ENCODE results near the gene PKD1. TPM values are rescaled to one million over a fixed set of nuclear protein-coding genes. Genes with fewer than 3 reads are reported as not detected.

The PKD1 gene
- total RNA-seq, 2 experiments from 2014 or later = 63.3 to 68.9 TPM

DNA sequence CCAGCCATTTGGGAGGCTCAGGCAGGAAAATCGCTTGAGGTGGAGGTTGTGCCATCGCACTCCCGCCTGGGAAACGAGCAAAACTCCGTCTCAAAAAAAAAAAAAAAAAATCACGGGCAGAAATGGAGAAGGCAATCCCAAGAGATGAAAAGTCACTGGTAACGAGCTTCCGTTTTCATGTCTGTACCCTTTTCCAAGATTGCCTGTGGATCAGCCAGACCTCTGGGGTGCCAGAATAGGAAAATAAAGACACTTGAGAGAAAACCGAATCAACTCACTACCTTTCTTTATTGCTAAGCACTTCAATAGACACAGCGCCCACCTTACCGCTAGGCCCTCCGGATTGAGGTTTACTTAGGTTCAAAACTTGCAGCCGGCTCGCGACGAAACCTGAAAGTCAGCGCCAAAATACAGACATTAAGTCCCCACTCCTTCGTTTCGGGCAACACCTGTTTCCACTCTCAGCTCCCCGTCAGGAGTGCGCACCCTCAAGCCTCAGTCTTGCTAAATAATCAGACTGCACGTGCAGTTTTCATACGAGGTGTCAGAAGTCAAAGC, 18.9 kb upstream of the PKD1 start:
- Mint-ChIP-seq H3K36me3 (ENCODE audit: low read depth) (peaks cover 42% of the 10 kb centered on the region), H3K9me3 (no peaks in the 10 kb centered on the region), H3K4me1 (ENCODE audit: low read depth) (peaks cover 45% of the 10 kb centered on the region), H3K4me3 (peak overlapping the region; percentile 90), H3K27ac (peak overlapping the region; percentile 78), H3K27me3 (ENCODE audit: low read depth) (no peaks in the 10 kb centered on the region)
- intact Hi-C loops (cut with micrococcal nuclease) = loop anchor here (1.0 to 10.0 kb wide), 14 partner anchors 51 to 842 kb away; partner anchors contain the start of genes CCNF, E4F1, ECI1 and MLST8
- CTCF ChIA-PET = interaction anchor here (1.0 to 1.4 kb wide), 3 partner anchors 14 to 132 kb away, joined by 3 to 4 read pairs (median 3); no protein-coding TSS in a partner anchor
- no peak for DNase-seq

DNA sequence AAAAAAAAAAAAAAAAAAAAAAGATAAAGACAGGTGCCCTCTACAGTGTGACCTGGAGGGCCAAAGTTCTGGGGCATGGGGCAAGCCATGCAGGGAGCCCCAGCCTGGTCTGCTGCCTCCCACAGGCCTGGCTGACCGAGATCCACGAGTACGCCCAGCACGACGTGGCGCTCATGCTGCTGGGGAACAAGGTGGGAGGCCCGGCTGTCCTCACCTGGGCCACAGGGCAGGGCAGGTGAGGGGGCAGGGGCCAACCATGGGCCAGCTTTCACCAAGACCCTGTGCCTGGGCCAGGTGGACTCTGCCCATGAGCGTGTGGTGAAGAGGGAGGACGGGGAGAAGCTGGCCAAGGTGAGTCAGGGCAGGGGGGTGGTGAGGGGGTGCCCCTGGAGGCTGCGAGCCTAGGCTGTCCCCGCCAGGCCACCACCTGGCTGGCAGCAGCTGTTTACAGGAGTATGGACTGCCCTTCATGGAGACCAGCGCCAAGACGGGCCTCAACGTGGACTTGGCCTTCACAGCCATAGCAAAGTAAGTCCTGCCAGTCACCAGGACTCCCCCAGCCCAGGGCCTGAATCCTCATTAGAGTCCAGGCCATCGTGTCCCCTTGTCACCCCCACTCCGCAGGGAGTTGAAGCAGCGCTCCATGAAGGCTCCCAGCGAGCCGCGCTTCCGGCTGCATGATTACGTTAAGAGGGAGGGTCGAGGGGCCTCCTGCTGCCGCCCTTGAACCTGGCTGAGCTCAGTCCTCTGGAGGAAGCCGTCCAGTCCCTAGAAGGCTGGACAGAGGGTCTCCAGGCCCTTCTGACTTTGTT, 17.2 kb upstream of the PKD1 start:
- H3K36me3 Mint-ChIP-seq (ENCODE audit: low read depth) = peaks cover 42% of the 10 kb centered on the region
- intact Hi-C loops (cut with micrococcal nuclease) = loop anchor here (10.0 kb wide), 2 partner anchors 298 to 752 kb away; no protein-coding TSS in a partner anchor
- no peaks in the 10 kb centered on the region for H3K27me3 Mint-ChIP-seq (ENCODE audit: low read depth)
- CTCF ChIA-PET = interaction anchor here (0.6 to 3.2 kb wide), 3 partner anchors 12 to 157 kb away, joined by 3 to 20 read pairs (median 4); no protein-coding TSS in a partner anchor
- H3K9me3 Mint-ChIP-seq = no peaks in the 10 kb centered on the region
- DNase-seq = no peak
- peak overlapping the region; percentile 90 for H3K4me3 Mint-ChIP-seq
- peak overlapping the region; percentile 68 for H3K27ac Mint-ChIP-seq
- H3K4me1 Mint-ChIP-seq (ENCODE audit: low read depth) = peaks cover 40% of the 10 kb centered on the region

DNA sequence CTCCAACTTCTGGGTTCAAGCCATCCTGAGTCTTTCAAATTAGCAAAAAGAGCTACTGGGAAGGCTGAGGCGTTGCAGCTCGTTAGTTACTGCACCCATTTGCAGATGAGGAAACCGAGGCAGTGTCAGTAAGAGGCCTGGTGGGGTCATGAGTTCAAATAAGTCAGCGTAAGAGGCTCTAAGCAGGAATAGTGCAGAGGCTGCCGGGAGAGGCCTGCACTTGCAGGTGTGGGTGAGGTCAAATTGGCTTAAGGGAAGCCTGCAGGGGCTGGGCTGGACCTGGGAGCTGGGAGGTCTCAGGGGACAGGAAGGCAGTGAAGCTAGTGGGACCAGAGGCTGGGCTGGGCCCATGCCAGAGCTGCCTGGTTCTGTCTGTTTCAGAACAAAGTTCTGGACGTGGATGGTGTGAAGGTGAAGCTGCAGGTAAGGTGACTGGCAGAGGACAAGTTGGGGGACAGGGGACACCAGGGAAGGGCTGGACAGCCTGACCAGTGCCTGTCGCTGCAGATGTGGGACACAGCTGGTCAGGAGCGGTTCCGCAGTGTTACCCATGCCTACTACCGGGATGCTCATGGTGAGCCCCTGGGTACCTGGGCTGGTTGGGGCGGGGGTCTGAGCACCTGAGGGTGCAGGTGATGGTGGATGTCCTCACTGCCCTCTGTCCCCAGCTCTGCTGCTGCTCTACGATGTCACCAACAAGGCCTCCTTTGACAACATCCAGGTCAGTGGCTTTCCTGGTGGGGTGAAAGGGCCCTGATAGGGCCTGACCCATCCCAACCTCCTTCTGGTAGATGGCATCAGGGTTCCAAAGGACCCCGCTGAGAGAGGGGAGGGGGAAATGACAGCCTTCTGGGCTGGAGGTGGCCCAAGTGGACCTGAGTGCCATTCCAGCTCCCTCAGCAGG, 15.7 kb upstream of the PKD1 start:
- intact Hi-C loops (cut with micrococcal nuclease) = loop anchor here (10.0 kb wide), 2 partner anchors 297 to 753 kb away; no protein-coding TSS in a partner anchor
- Mint-ChIP-seq H3K36me3 (ENCODE audit: low read depth) (peaks cover 42% of the 10 kb centered on the region), H3K27ac (no peak overlapping the region), H3K4me1 (ENCODE audit: low read depth) (peaks cover 26% of the 10 kb centered on the region), H3K4me3 (peak overlapping the region; percentile 90), H3K27me3 (ENCODE audit: low read depth) (no peaks in the 10 kb centered on the region), H3K9me3 (no peaks in the 10 kb centered on the region)
- CTCF ChIA-PET = interaction anchor here (0.9 to 3.2 kb wide), 2 partner anchors 11 to 147 kb away, joined by 3 to 20 read pairs; no protein-coding TSS in a partner anchor
- no peak for DNase-seq

DNA sequence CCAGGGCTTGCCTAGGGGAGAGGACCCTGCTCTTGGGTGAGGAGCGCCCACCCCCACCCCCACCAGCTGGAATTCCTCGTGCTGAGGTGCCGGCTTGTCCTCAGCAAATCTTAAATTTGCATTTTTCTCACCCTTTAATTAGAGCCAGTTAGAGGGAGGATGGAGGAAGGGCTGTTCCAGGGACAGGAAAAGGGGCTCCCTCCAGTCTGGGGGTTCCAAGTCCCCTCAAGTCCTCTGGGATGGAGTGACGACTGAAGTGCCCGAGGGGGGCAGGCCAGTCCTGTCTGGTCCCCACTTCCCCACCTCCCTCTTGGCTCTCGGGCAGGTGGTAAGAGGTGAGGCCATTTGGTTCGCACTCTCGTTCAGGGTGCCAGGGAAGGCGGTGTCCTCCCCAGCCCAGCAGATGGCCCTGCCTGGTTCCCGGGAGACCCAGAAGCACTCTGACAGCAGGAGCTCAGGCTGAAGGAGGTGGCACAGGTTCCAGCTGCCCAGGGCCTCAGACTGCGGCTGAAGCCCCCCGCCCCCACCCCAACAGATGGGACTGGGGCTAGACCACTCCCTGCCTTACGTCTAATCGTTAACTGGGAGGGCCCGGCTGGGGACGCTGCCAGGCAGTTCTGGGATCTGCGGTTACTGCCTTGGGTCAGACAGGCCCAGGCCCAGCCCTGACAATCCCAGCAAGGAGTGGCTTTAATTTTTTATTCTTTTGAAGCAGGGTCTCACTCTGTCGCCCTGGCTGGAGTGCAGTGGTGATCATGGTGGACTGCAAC, 14.9 kb upstream of the PKD1 start:
- peaks cover 42% of the 10 kb centered on the region for H3K36me3 Mint-ChIP-seq (ENCODE audit: low read depth)
- no peak overlapping the region for H3K27ac Mint-ChIP-seq
- no peaks in the 10 kb centered on the region for H3K9me3 Mint-ChIP-seq
- H3K27me3 Mint-ChIP-seq (ENCODE audit: low read depth) = no peaks in the 10 kb centered on the region
- no peak for DNase-seq
- peaks cover 23% of the 10 kb centered on the region for H3K4me1 Mint-ChIP-seq (ENCODE audit: low read depth)
- CTCF ChIA-PET = interaction anchor here (3.2 kb wide), 1 partner anchor 10 kb away, joined by 20 read pairs; no protein-coding TSS in a partner anchor
- H3K4me3 Mint-ChIP-seq = peak overlapping the region; percentile 58
- intact Hi-C loops (cut with micrococcal nuclease) = loop anchor here (10.0 kb wide), 2 partner anchors 296 to 754 kb away; no protein-coding TSS in a partner anchor

DNA sequence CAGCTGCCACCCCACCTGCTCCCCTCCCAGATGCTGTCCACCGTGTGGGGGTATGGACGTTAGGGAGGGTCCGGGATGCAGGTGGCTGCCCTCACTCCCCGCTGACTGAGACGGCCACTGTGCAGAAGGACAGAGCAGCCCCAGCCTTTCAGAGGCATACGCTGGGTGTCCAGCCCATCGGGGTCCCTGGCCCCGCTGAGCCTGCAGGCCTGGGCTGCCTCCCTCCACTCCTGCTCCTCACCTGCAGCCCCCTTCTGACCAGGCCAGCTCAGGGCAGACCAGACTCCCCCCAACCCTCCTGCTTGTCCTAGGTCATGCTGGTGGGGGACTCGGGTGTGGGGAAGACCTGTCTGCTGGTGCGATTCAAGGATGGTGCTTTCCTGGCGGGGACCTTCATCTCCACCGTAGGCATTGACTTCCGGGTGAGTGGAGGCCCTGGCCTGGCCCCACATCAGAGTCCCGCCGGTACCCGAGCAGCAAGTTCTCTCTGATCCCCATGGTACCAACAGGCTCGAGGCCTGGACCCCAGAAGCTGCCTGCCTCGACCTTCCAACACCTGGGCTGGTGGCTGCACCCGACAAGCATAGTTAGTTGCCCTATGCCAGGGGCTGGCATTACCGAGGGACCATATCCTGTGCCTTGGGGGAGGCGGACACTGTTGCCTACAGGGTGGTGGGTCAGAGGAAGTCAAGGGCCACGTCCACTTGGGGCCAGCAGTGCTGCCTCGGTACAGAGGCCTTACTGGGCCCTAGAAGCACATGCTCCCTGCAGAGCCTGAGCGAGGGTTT, 14.1 kb upstream of the PKD1 start:
- DNase-seq = no peak
- H3K9me3 Mint-ChIP-seq = no peaks in the 10 kb centered on the region
- no peaks in the 10 kb centered on the region for H3K27me3 Mint-ChIP-seq (ENCODE audit: low read depth)
- peaks cover 23% of the 10 kb centered on the region for H3K4me1 Mint-ChIP-seq (ENCODE audit: low read depth)
- H3K27ac Mint-ChIP-seq = no peak overlapping the region
- CTCF ChIA-PET = interaction anchor here (0.6 to 3.2 kb wide), 2 partner anchors 9 kb away, joined by 4 to 20 read pairs; no protein-coding TSS in a partner anchor
- peaks cover 36% of the 10 kb centered on the region for H3K36me3 Mint-ChIP-seq (ENCODE audit: low read depth)
- intact Hi-C loops (cut with micrococcal nuclease) = loop anchor here (10.0 kb wide), 2 partner anchors 295 to 755 kb away; no protein-coding TSS in a partner anchor
- peak overlapping the region; percentile 9 for H3K4me3 Mint-ChIP-seq

DNA sequence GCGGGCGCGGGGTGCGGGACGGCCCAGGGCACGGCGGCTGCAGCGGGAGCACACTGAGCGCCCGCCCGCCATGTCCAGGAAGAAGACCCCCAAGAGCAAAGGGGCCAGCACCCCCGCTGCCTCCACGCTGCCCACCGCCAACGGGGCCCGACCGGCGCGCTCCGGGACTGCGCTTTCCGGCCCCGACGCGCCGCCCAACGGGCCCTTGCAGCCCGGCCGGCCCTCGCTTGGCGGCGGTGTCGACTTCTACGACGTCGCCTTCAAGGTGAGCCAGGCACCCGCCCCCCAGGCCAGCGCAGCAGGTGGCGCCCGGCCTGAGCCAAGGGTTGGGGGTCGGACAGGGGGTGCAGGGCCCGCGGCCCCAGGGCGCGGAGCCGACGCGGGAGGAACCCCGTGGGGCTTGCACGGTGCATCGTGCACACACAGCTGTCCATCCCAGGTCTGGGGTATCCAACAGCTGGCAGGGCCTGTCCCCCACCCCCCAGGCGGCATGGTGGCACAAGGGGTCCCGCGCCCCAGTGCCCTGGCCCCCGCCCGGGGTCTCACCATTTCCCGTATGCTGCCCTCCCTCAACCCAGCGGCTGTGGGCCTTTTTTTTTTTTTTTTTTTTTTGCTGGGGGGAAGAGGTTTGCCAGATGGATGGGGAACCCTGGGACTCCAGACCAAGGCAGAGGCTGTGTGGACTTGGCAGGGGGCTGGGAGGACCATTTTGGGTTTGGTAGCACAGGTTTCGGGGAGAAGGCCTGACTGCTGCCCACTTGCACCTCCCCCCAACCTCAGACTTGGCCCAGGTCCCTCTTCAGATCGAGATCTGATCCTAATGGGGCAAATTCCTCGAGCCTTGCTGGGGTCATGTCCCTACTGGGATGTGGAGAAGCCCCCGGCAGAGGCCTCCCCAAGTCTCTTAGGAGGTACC, 13.3 kb upstream of the PKD1 start:
- no peaks in the 10 kb centered on the region for H3K27me3 Mint-ChIP-seq (ENCODE audit: low read depth)
- H3K9me3 Mint-ChIP-seq = no peaks in the 10 kb centered on the region
- H3K4me1 Mint-ChIP-seq (ENCODE audit: low read depth) = peaks cover 23% of the 10 kb centered on the region
- intact Hi-C loops (cut with micrococcal nuclease) = no loop called here
- H3K4me3 Mint-ChIP-seq = peak overlapping the region; percentile 21
- DNase-seq = peak; percentile 36
- peaks cover 27% of the 10 kb centered on the region for H3K36me3 Mint-ChIP-seq (ENCODE audit: low read depth)
- CTCF ChIA-PET = interaction anchor here (0.6 kb wide), 1 partner anchor 9 kb away, joined by 4 read pairs; no protein-coding TSS in a partner anchor
- no peak overlapping the region for H3K27ac Mint-ChIP-seq

DNA sequence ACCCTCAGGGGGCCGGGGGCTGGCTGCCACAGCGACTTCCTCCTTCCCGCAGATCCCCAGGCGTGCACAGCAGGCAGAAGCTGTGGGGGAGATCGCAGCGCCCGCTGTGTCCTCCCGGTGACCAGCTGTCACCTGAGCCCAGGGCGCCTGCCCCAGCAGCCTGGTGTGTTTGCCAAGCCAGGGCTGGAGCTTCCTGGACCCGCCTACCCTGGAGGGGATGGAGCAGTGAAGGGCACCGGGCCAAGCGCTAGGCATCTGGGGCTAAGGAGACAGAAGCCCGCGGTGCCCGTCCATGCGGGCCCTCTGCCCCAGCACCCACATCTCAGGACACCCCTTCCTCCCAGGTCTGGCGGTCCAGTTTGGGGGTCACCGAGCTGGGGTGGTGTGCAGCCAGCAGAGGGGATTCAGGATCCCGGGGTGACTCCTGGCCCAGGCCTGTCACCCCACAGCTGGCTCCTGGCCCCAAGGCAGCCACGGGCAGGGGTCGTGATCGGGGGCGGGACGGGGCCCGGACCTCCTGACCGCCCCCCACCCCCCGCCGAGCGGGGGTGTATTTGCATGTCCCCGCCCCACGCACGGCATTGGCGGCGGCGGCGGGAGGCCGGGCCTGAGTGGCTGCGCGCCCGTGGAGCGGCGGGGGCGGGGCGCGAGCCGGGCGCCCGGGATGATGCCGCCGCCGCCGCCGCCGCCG, 12.4 kb upstream of the PKD1 start, which contains the start of gene RAB26:
Gene RAB26, plus strand, starts transcription at position 645 of the 691 bp plus-strand sequence. CDS start 159 bp downstream, outside the sequence.
- intact Hi-C loops (cut with micrococcal nuclease) = no loop called here
- Mint-ChIP-seq H3K27ac (no peak within 1 kb of the TSS), H3K9me3 (no peaks in the 10 kb centered on the region), H3K4me3 (peak within 1 kb of the TSS; percentile 21), H3K4me1 (ENCODE audit: low read depth) (peaks cover 19% of the 10 kb centered on the region), H3K36me3 (ENCODE audit: low read depth) (peaks cover 19% of the 10 kb centered on the region), H3K27me3 (ENCODE audit: low read depth) (no peaks in the 10 kb centered on the region)
- DNase-seq = no peak
- CTCF ChIA-PET = interaction anchor here (0.7 to 0.9 kb wide), 2 partner anchors 132 to 141 kb away, joined by 3 read pairs; no protein-coding TSS in a partner anchor

DNA sequence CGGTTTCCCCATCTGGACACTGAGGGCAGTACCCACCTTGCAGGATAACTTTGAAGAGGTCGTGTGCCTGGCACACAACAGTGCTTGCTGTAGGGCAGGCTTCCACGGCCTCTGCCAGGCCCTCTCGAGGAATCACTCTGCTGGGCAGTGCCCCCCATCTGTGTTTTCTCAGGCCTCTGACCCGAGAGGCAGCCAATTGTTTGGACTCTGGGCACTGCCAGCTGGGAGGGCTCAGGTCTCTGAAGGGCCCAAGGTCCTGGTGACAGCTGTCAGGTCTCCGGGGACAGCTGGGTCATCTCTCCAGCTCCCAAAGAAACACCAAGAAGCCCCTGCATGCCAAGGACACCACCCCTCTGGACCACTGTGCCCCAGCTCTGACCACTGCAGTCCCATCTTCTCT, 11.7 kb upstream of the PKD1 start:
- no peaks in the 10 kb centered on the region for H3K9me3 Mint-ChIP-seq
- intact Hi-C loops (cut with micrococcal nuclease) = no loop called here
- peaks cover 12% of the 10 kb centered on the region for H3K36me3 Mint-ChIP-seq (ENCODE audit: low read depth)
- H3K4me1 Mint-ChIP-seq (ENCODE audit: low read depth) = peaks cover 17% of the 10 kb centered on the region
- no peak overlapping the region for H3K4me3 Mint-ChIP-seq
- CTCF ChIA-PET = interaction anchor here (0.9 kb wide), 2 partner anchors 100 to 131 kb away, joined by 3 read pairs; partner anchors contain the start of genes NTHL1 and TSC2
- no peak for DNase-seq
- H3K27ac Mint-ChIP-seq = no peak overlapping the region
- no peaks in the 10 kb centered on the region for H3K27me3 Mint-ChIP-seq (ENCODE audit: low read depth)

DNA sequence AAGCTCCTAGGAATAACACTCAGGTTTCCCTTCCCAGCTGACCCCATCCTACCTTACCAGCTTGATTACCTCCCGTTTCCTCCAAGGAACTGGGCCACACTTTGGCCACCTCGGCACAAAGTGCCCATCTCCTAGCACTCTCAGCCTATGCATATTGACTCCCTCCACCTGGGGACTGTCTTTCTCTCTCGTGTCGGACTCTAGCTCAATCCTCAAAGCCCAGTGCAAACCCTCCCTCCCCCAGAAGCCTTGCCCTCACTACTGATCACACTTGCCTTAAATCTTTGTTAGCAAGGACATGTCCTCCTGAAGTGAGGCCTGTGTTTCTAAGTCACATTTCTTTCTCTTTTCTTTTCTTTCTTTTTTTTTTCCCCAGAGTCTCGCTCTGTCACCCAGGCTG, 10.1 kb upstream of the PKD1 start:
- CTCF ChIA-PET = interaction anchor here (0.7 to 0.8 kb wide), 2 partner anchors 123 to 124 kb away, joined by 3 to 4 read pairs; no protein-coding TSS in a partner anchor
- intact Hi-C loops (cut with micrococcal nuclease) = no loop called here
- no peak for DNase-seq
- no peak overlapping the region for H3K4me3 Mint-ChIP-seq
- H3K4me1 Mint-ChIP-seq (ENCODE audit: low read depth) = peaks cover 7% of the 10 kb centered on the region
- no peaks in the 10 kb centered on the region for H3K9me3 Mint-ChIP-seq
- no peaks in the 10 kb centered on the region for H3K27me3 Mint-ChIP-seq (ENCODE audit: low read depth)
- no peak overlapping the region for H3K27ac Mint-ChIP-seq
- H3K36me3 Mint-ChIP-seq (ENCODE audit: low read depth) = no peaks in the 10 kb centered on the region
